K562 (cell line): Measurements from ENCODE around the gene SLC6A7. TPM values are rescaled to one million over a fixed set of nuclear protein-coding genes. Genes with fewer than 3 reads are reported as not detected.

Experiments used
- ATAC-seq: fragments of 200-7000 bp; cut with Tn5 transposase; 3 replicates; pipeline ENCODE4 v1.9.1; 2020; ENCODE audit warnings: moderate library complexity
- BruUV-seq: library from RNA; stranded (reverse); fragments of 400-500 nt; replicated peaks from 2 replicates; lab custom pipeline; 2021; lab: Mats Ljungman, UMichigan
- CTCF ChIA-PET: fragments of 300-600 bp; formaldehyde crosslinking; extraction: SDS; loops from one replicate; lab custom pipeline; 2021; ENCODE audit warnings: low intra/inter-chr PET ratio; lab: Yijun Ruan, JAX
- POLR2A ChIA-PET: fragments of 300-600, 350-650 bp; sonication (Branson Sonifier 250); formaldehyde crosslinking; extraction: SDS; loops from one replicate; lab custom pipeline; 2021; ENCODE audit warnings: antibody characterized with exemption, inconsistent platforms; lab: Yijun Ruan, JAX
- DNase-seq, 4 experiments: peaks; one replicate each; pipeline versions ENCODE4 v3.0.0 to v3.0.0-alpha.2; 2011 to 2018; ENCODE audit warnings: low spot score in 3 of 4, mixed read lengths in 3 of 4; ENCODE audit errors: extremely low read depth in 1 of 4
- FAIRE-seq: peaks from 2 replicates; lab custom pipeline; 2011; peaks lifted over from hg19 to GRCh38; lab: Jason Lieb, UNC
- H2AFZ ChIP-seq: 2 replicates; pipeline ENCODE4 v1.6.0; 2011; ENCODE audit warnings: low read depth, low read length, control low read depth, inconsistent platforms
- H3K27ac ChIP-seq: fragments of 200-600 bp; 3 replicates; pipeline ENCODE4 v1.8.0; 2011; ENCODE audit warnings: low read depth, mild to moderate bottlenecking, control low read depth, inconsistent platforms, low read length, moderate library complexity, mixed read lengths; ENCODE audit errors: extremely low read depth
- H3K27me3 ChIP-seq, 2 experiments: fragments of 300-600 bp in 1 of 2; 2 replicates in 1 of 2; 3 replicates in 1 of 2; pipeline versions ENCODE4 v1.6.0 to v1.8.0; 2011; ENCODE audit warnings: inconsistent platforms in 2 of 2, low read length in 2 of 2, mild to moderate bottlenecking in 1 of 2, mixed read lengths in 1 of 2, moderate library complexity in 1 of 2; ENCODE audit not compliant: control insufficient read depth in 2 of 2, insufficient read depth in 2 of 2
- H3K36me3 ChIP-seq: fragments of 300-600 bp; 3 replicates; pipeline ENCODE4 v1.8.0; 2011; ENCODE audit warnings: mild to moderate bottlenecking, low read length, inconsistent platforms; ENCODE audit not compliant: control insufficient read depth, insufficient read depth
- H3K4me1 ChIP-seq, 2 experiments: fragments of 200-600 bp in 1 of 2; replicated peaks in 1 of 2; 2 replicates in 1 of 2; 3 replicates in 1 of 2; pipeline versions ENCODE4 v1.5.1 to v1.8.0; 2011; ENCODE audit warnings: inconsistent platforms in 2 of 2, low read length in 2 of 2, mild to moderate bottlenecking in 1 of 2, mixed read lengths in 1 of 2, moderate library complexity in 1 of 2; ENCODE audit not compliant: control insufficient read depth in 2 of 2, insufficient read depth in 2 of 2
- H3K4me2 ChIP-seq: 2 replicates; pipeline ENCODE4 v1.6.1; 2011; ENCODE audit warnings: low read length, control low read depth, inconsistent platforms, mixed read lengths; ENCODE audit not compliant: insufficient read depth
- H3K4me3 ChIP-seq: fragments of 200-600 bp; sonication (generic), shearing (Covaris generic); 2 replicates; pipeline ENCODE4 v1.5.1; 2016; ENCODE audit warnings: control low read depth, inconsistent platforms
- H3K79me2 ChIP-seq: fragments of 200-600 bp; 3 replicates; pipeline ENCODE4 v1.8.0; 2011; ENCODE audit warnings: low read length, inconsistent platforms; ENCODE audit not compliant: control insufficient read depth, insufficient read depth
- H3K9ac ChIP-seq, 2 experiments: 2 replicates each; pipeline versions ENCODE4 v1.6.0 to v1.6.1; 2011; ENCODE audit warnings: low read depth in 2 of 2, low read length in 2 of 2, control low read depth in 1 of 2, inconsistent platforms in 1 of 2, mild to moderate bottlenecking in 1 of 2, mixed read lengths in 1 of 2; ENCODE audit not compliant: insufficient read depth in 1 of 2
- H3K9me1 ChIP-seq: one replicate; pipeline ENCODE4 v1.6.0; 2011; ENCODE audit warnings: inconsistent platforms, mild to moderate bottlenecking, low read length, moderate library complexity; ENCODE audit not compliant: control insufficient read depth, insufficient read depth
- H3K9me3 ChIP-seq: replicated peaks from 2 replicates; pipeline ENCODE4 v1.5.1; 2011; ENCODE audit warnings: low read depth, low read length, inconsistent platforms; ENCODE audit not compliant: control insufficient read depth, insufficient read depth
- H4K20me1 ChIP-seq: replicated peaks from 2 replicates; pipeline ENCODE4 v1.6.1; 2011; ENCODE audit warnings: low read length, inconsistent platforms, mixed read lengths; ENCODE audit not compliant: control insufficient read depth, insufficient read depth
- ETV5 ChIP-seq: sonication (generic); formaldehyde crosslinking; IDR thresholded peaks from 2 replicates; pipeline ENCODE4 v1.4.0; 2020; ENCODE audit warnings: low read depth, mild to moderate bottlenecking, missing genetic modification reagents
- FOXK2 ChIP-seq, 2 experiments: fragments of 450-650 bp; IDR thresholded peaks in 1 of 2; conservative IDR thresholded peaks in 1 of 2; 2 replicates each; pipeline ENCODE4 v1.6.1; 2016; ENCODE audit warnings: low read depth in 2 of 2, mild to moderate bottlenecking in 1 of 2
- KDM5B ChIP-seq: fragments of 200-600 bp; sonication (generic); IDR thresholded peaks from 2 replicates; pipeline ENCODE4 v1.6.1; 2012; ENCODE audit warnings: low read depth, mild to moderate bottlenecking, moderate library complexity, low read length, control low read depth, inconsistent platforms; ENCODE audit not compliant: insufficient replicate concordance
- KLF1 ChIP-seq: fragments of 450-650 bp; IDR thresholded peaks from 2 replicates; pipeline ENCODE4 v1.6.1; 2016; ENCODE audit warnings: missing genetic modification characterization, missing compliant biosample characterization
- LCOR ChIP-seq: sonication (generic); formaldehyde crosslinking; IDR thresholded peaks from 2 replicates; pipeline ENCODE4 v1.8.0; 2022; ENCODE audit warnings: mild to moderate bottlenecking, missing genetic modification reagents
- SRSF9 ChIP-seq: fragments of 200-400 bp; formaldehyde crosslinking; IDR thresholded peaks from 2 replicates; pipeline ENCODE4 v1.6.1; 2017; ENCODE audit warnings: low read depth, low read length, borderline replicate concordance
- TOE1 ChIP-seq, 2 experiments: fragments of 450-650 bp in 1 of 2; sonication (generic) in 1 of 2; formaldehyde crosslinking in 1 of 2; IDR thresholded peaks; 2 replicates each; pipeline versions ENCODE4 v1.7.1 to v1.8.0; 2016 to 2022; ENCODE audit warnings: borderline replicate concordance in 2 of 2, mild to moderate bottlenecking in 2 of 2, antibody characterized with exemption in 1 of 2, inconsistent platforms in 1 of 2, low read depth in 1 of 2, missing genetic modification reagents in 1 of 2, moderate library complexity in 1 of 2
- TRIM28 ChIP-seq: fragments of 450-650 bp; IDR thresholded peaks from 2 replicates; pipeline ENCODE4 v1.6.1; 2017
- YBX1 ChIP-seq: fragments of 450-650 bp; IDR thresholded peaks from 2 replicates; pipeline ENCODE4 v1.7.1; 2016; ENCODE audit warnings: mild to moderate bottlenecking
- ZKSCAN8 ChIP-seq: fragments of 200-800 bp; sonication (Bioruptor generic); IDR thresholded peaks from 2 replicates; pipeline ENCODE4 v1.6.1; 2016; ENCODE audit warnings: missing genetic modification characterization, missing compliant biosample characterization
- ZNF668 ChIP-seq: fragments of 250-450 bp; sonication (Bioruptor Pico); IDR thresholded peaks from 2 replicates; pipeline ENCODE4 v1.8.0; 2022; ENCODE audit warnings: mild to moderate bottlenecking, inconsistent platforms
- WGBS: fragments of 100-300 bp; shearing (Covaris generic); methylation state at CpG from one replicate; pipeline ENCODE4 v1.1.6; 2016; ENCODE audit warnings: low coverage, mixed read lengths; ENCODE audit not compliant: insufficient coverage; ENCODE audit errors: missing lambda C conversion rate; 5-methylcytosine and 5-hydroxymethylcytosine counted together
- in situ Hi-C: fragments of 300-500 bp; cut with MboI; formaldehyde crosslinking; loops from 4 replicates; pipeline ENCODE4 v1.15.0; 2018; ENCODE audit warnings: inconsistent platforms, mixed read lengths
- intact Hi-C: fragments of 100-400 bp; cut with micrococcal nuclease; formaldehyde crosslinking; loops from 2 replicates; pipeline ENCODE4 v1.14.2; 2022
- polyA plus RNA-seq, 8 experiments: library from polyadenylated mRNA; depleted of rRNA in 4 of 8; stranded (reverse) in 5 of 8; unstranded in 3 of 8; fragments of >200 nt; fragmentation: Nextera tagmentation in 2 of 8; fragmentation: Illumina TruSeq in 1 of 8; extraction: Ambion mirVana in 2 of 8; extraction: Trizol in 1 of 8; gene quantifications; 2 replicates each; pipeline versions ENCODE4 v1.2.1 to v1.2.3, GENCODE V29; 2011 to 2014; ENCODE audit warnings: inconsistent platforms in 1 of 8, missing spikeins in 1 of 8
- total RNA-seq, 7 experiments: library from RNA; depleted of rRNA in 6 of 7; stranded (reverse); fragments of >200 nt in 6 of 7; fragmentation: Illumina TruSeq in 2 of 7; extraction: Trizol in 2 of 7; gene quantifications; 2 replicates each; pipeline versions ENCODE4 v1.2.1 to v1.2.3, GENCODE V29; 2011 to 2021; ENCODE audit warnings: low replicate concordance in 1 of 7
- TF ChIP-seq, protein P1 (sequence below): fragments of 250-450 bp; sonication (Bioruptor Pico); IDR thresholded peaks from 2 replicates; pipeline ENCODE4 v1.4.0; 2020; ENCODE audit warnings: mild to moderate bottlenecking, moderate library complexity

SLC6A7 gene
- total and polyA plus RNA-seq, 9 of the 15 experiments (the other 6 are each of a cell fraction or from before 2014, with no cell fraction given) = not detected

DNA sequence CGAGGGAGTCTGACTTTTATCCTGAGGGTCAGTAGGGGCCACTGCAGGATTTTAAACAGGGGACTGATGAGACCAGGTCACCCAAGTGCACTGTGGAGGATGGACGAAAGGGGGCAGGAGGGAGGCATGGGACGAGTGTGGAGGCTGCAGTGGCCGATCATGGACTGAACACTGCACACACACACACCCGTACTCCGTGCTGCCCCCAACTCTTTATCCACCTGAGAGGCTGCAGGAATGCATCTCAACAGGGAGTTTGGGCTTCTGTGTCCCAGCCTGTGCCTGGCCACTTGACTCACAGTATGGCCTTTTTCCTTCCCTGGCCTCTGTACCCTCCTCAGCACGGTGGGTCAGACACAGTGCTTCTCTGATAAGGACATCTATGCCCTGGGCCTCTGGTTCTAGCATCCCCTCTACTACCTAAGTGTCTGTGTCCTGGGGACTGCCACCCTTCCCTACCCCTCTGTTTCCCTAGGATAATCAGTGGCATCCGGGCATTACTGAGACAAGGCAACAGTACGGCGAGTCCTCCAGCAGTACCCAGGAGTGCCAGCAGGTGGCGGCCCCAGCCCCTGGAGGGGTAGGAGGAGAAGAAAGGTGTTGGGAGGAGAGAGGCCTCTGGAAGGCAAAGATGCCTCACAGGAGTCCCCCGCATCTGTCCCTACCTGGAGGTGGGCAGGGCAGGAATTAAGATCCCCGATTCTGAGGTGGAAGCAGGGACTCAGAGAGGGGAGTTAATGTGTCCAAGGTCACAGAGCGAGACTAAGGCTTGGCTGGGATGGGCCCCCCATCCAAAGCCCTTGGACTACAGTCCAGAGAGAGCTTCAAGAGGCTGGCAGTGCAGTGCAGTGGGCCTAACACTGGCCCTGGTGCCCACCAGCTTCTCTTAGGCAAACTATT, 28.4 kb upstream of the SLC6A7 start:
- intact Hi-C loops = loop anchor here (1.0 to 2.0 kb wide), 6 partner anchors 14 to 275 kb away; no protein-coding TSS in a partner anchor
- FAIRE-seq = peak; percentile 78
- CTCF ChIA-PET = interaction anchor here (0.6 to 3.4 kb wide), 9 partner anchors 13 to 324 kb away, joined by 3 to 25 read pairs (median 5); no protein-coding TSS in a partner anchor
- TF ChIP-seq, protein P1, sequence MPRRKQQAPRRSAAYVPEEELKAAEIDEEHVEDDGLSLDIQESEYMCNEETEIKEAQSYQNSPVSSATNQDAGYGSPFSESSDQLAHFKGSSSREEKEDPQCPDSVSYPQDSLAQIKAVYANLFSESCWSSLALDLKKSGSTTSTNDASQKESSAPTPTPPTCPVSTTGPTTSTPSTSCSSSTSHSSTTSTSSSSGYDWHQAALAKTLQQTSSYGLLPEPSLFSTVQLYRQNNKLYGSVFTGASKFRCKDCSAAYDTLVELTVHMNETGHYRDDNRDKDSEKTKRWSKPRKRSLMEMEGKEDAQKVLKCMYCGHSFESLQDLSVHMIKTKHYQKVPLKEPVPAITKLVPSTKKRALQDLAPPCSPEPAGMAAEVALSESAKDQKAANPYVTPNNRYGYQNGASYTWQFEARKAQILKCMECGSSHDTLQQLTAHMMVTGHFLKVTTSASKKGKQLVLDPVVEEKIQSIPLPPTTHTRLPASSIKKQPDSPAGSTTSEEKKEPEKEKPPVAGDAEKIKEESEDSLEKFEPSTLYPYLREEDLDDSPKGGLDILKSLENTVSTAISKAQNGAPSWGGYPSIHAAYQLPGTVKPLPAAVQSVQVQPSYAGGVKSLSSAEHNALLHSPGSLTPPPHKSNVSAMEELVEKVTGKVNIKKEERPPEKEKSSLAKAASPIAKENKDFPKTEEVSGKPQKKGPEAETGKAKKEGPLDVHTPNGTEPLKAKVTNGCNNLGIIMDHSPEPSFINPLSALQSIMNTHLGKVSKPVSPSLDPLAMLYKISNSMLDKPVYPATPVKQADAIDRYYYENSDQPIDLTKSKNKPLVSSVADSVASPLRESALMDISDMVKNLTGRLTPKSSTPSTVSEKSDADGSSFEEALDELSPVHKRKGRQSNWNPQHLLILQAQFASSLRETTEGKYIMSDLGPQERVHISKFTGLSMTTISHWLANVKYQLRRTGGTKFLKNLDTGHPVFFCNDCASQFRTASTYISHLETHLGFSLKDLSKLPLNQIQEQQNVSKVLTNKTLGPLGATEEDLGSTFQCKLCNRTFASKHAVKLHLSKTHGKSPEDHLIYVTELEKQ (CRISPR knock-in tag) = no peak
- TF ChIP-seq ZKSCAN8 (no peak), TOE1 (IDR thresholded peaks at IDR 0.05; ENCODE audit: borderline replicate concordance) (peak; percentile 8; the same call in 1 of the 2 replicates), TOE1 (CRISPR knock-in tag; IDR thresholded peaks at IDR 0.05; ENCODE audit: borderline replicate concordance, low read depth) (0 out of 2 replicates have a peak, but pooled peaks have one; percentile 9), LCOR (CRISPR knock-in tag) (no peak), YBX1 (no peak), ZNF668 (no peak), TRIM28 (no peak), FOXK2 (conservative IDR thresholded peaks at IDR 0.05 in 1 of 2, IDR thresholded peaks at IDR 0.05 in 1 of 2; ENCODE audit: low read depth in 2 of 2) (no peak), ETV5 (CRISPR knock-in tag) (peak; percentile 72), KDM5B (no peak), KLF1 (tag) (peak; percentile 76; the same call in 1 of the 2 replicates), SRSF9 (no peak)

More for the DNA sequence above, 28.4 kb upstream of the SLC6A7 start:
- Histone ChIP-seq H4K20me1 (no peaks in the 10 kb centered on the region; the same call in 1 of the 2 replicates), H3K9ac (peak overlapping the region; percentile 37 to 65; a peak in 2 of 4 replicates), H3K27me3 (peaks cover 0 to 8% of the 10 kb centered on the region in 2 experiments; a peak in 1 of 5 replicates), H3K79me2 (no peaks in the 10 kb centered on the region), H3K27ac (no peak overlapping the region; the same call in 2 of the 3 replicates), H3K4me2 (peak overlapping the region; percentile 94), H3K4me1 (peaks cover 19 to 22% of the 10 kb centered on the region in 2 experiments; a peak in 4 of 5 replicates), H3K36me3 (no peaks in the 10 kb centered on the region), H3K9me1 (no peaks in the 10 kb centered on the region), H3K4me3 (peak overlapping the region; percentile 22; the same call in 1 of the 2 replicates), H2AFZ (peak overlapping the region; percentile 97), H3K9me3 (no peaks in the 10 kb centered on the region)
- no TSS peak for BruUV-seq
- ATAC-seq (peak; percentile 96), DNase-seq (peak; percentile 86 to 87 (median 86))
- WGBS = 9% methylated on average over 14 of the region's 14 CpGs
- in situ Hi-C loops = no loop called here
- POLR2A ChIA-PET = interaction anchor here (0.5 to 0.6 kb wide), 2 partner anchors 11 to 105 kb away, joined by 3 read pairs; no protein-coding TSS in a partner anchor
